ENCODE results near the gene C2CD2.

- TF ChIP-seq CTCF (IDR thresholded peaks at IDR 0.05; ENCODE audit: low read depth, low read length, poor library complexity, severe bottlenecking) (no peak), EZH2phosphoT487 (IDR thresholded peaks at IDR 0.05; ENCODE audit: borderline replicate concordance, low read length) (no peak)
Measured at GRCh38 chr21:41928621-41929220, 25.1 kb downstream of the C2CD2 start.
